ENCODE data around the gene CCHCR1.
A peak's percentile ranks its signal among the peaks of the same experiment; 100 is the strongest.

Gene CCHCR1

DNA sequence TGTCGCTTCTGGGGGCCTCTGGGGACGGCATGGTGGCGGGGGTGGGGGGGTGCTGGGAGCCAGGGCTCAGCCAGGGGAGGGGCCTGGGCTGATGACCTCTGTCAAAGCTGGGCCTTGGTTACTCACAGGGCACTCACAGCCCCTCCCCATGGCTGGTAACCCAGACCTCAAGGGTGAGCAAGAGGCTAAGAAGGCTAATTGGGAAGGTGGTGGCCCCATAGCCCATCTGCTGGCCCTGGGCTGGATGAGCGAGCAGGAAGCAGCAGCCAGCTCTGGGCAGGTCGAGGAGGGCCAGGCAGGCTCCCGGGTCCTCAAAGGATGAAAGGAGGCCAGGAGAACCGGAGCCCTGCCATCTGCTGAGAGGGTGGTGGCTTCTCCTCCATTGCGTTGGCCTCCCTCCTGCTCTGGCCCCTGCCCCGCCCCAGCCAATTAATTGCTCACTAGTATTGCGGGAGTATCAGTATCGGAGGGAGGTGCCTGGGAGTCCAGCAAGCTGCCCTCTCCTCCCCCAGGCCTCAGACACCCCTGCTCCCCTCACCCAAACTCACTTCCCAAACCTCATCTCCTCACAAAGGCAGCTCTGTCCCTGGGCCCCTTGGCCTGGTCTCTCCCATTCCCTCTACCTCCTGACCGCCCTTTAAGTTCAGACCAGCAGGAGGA lies 36.3 kb downstream of the CCHCR1 start:
- Histone ChIP-seq H3K4me1 (ENCODE audit: control insufficient read depth in 5 of 5, insufficient read depth in 5 of 5, low read length in 5 of 5) (peaks cover 4 to 58% (median 28%) of the 10 kb centered on the region in 5 donors), H3K9ac (ENCODE audit: low read length in 5 of 5) (peak overlapping the region in 1 of 5 donors; percentile 11), H3K27me3 (ENCODE audit: control insufficient read depth in 5 of 5, insufficient read depth in 4 of 5, low read length in 5 of 5) (peaks cover 0 to 7% (median under 1%) of the 10 kb centered on the region in 5 donors), H3K27ac (ENCODE audit: low read depth, low read length) (no peak overlapping the region), H3K4me3 (ENCODE audit: low read depth in 1 of 5, low read length in 5 of 5) (no peak overlapping the region), H3K36me3 (ENCODE audit: control insufficient read depth in 5 of 5, insufficient read depth in 5 of 5, low read length in 5 of 5) (no peaks in the 10 kb centered on the region), H3K9me3 (ENCODE audit: control insufficient read depth in 5 of 5, low read length in 5 of 5) (no peaks in the 10 kb centered on the region)

DNA sequence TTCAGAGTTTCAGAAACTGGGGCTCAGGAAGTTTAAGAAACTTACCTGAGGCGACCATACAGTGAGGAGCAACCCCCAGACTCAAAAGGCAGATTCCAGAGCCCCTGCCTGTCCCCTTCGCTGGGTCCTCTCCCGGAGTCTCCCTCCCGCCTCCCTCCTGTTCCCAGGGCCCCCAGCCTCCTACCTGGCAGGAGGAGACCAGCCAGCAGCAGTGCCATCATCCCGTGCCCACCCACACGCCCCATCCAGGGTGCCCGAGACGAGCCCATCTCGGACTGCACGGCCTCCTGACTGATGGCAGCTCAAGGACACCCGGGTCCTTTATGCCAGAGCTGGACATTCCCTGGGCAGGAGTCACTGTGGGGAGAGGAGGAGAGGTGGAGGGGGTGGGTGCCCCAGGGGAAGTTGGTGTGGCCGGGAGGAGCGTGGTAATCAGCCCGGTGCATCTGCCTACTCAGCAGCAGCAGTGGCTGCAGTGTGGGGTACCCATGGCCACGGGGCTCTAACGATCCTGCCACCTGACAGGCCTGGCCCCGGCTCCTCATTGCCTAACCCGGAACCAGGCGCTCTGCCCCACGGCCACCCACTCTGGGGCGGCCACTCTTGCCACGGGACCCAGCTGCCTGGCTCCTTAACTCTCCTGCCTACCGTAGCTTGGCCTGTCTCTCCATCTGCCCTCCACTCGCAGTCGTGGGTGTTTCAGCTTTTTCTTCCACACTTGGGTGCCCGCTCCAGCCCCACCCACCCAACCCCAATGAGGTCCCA lies 37.3 kb downstream of the CCHCR1 start, which contains the start of gene CDSN:
Gene CDSN, minus strand, starts transcription at position 296 of the 765 bp plus-strand sequence. Its CDS starts 27 bp downstream, at position 269.
- Histone ChIP-seq H3K27ac (ENCODE audit: low read depth, low read length) (no peak within 1 kb of the TSS), H3K9me3 (ENCODE audit: control insufficient read depth in 5 of 5, low read length in 5 of 5) (no peaks in the 10 kb centered on the region), H3K4me3 (ENCODE audit: low read depth in 1 of 5, low read length in 5 of 5) (no peak within 1 kb of the TSS), H3K36me3 (ENCODE audit: control insufficient read depth in 5 of 5, insufficient read depth in 5 of 5, low read length in 5 of 5) (no peaks in the 10 kb centered on the region), H3K4me1 (ENCODE audit: control insufficient read depth in 5 of 5, insufficient read depth in 5 of 5, low read length in 5 of 5) (peaks cover 4 to 54% (median 31%) of the 10 kb centered on the region in 5 donors), H3K9ac (ENCODE audit: low read length in 5 of 5) (no peak within 1 kb of the TSS), H3K27me3 (ENCODE audit: control insufficient read depth in 5 of 5, insufficient read depth in 4 of 5, low read length in 5 of 5) (peaks cover 0 to 9% (median 5%) of the 10 kb centered on the region in 5 donors)

DNA sequence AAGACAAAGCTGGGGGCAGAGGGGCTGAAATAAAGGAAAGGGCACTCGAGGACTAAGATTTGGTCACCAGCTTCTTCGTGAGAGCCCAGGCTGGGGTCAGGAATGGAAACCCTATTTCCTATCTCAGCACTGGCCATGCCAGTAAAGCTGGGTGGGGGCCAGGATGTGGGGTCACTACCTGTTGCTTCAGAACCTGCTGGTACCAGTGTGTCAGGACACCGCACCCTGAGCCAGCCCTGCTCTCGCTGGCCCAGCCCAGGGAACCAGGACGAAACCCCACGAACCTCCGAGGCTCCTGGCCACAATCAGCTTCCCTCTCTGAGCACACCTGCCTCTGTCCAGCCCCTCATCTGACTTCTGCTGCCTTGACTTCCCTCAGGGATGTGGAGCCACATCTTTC lies 39.4 kb downstream of the CCHCR1 start:
- no peaks in the 10 kb centered on the region for H3K36me3 ChIP-seq (ENCODE audit: control insufficient read depth in 5 of 5, insufficient read depth in 5 of 5, low read length in 5 of 5)
- H3K9me3 ChIP-seq (ENCODE audit: control insufficient read depth in 5 of 5, low read length in 5 of 5), result no peaks in the 10 kb centered on the region
- peaks cover 0 to 16% (median 5%) of the 10 kb centered on the region in 5 donors for H3K27me3 ChIP-seq (ENCODE audit: control insufficient read depth in 5 of 5, insufficient read depth in 4 of 5, low read length in 5 of 5)
- no peak overlapping the region for H3K9ac ChIP-seq (ENCODE audit: low read length in 5 of 5)
- H3K27ac ChIP-seq (ENCODE audit: low read depth, low read length), result no peak overlapping the region
- H3K4me3 ChIP-seq (ENCODE audit: low read depth in 1 of 5, low read length in 5 of 5), result no peak overlapping the region
- H3K4me1 ChIP-seq (ENCODE audit: control insufficient read depth in 5 of 5, insufficient read depth in 5 of 5, low read length in 5 of 5), result peaks cover 8 to 59% (median 41%) of the 10 kb centered on the region in 5 donors

DNA sequence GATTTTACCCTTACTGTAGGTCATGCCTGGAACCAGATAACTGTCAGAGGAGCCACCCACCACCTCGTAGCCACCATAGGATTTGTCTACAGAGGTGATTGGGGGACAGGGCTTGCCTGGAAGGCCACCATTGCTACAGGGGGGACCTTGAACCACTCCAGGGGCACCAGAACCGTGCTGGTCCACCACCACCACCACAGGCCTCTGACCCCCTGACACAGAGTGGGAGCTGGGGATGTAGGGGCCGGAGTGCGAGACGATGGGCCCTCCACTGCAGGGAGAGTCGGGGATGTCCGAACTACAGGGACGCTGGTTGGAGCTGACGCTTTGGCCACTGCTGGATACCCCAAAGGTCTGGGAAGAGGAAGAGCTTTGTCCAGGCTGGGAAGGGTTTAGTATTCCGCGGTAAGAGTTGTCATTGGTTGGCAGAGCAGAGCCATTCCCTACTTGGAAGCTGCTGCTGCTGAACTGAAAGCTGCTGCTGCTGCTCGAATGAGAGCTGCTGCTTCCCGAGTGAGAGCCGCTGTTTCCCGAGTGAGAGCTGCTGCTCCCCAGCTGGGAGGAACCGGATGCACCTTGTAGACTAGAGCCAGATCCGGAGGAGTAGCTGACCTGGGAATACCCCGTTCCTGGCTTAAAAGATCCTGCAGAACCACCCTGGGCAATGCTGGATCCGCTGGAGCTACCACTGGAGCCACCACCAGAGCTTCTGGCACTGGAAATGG lies 40.8 kb downstream of the CCHCR1 start:
- H3K4me3 ChIP-seq (ENCODE audit: low read depth in 1 of 5, low read length in 5 of 5), result peak overlapping the region in 4 of 5 donors; percentile 36 to 69 (median 58)
- no peaks in the 10 kb centered on the region for H3K9me3 ChIP-seq (ENCODE audit: control insufficient read depth in 5 of 5, low read length in 5 of 5)
- H3K36me3 ChIP-seq (ENCODE audit: control insufficient read depth in 5 of 5, insufficient read depth in 5 of 5, low read length in 5 of 5), result no peaks in the 10 kb centered on the region
- H3K4me1 ChIP-seq (ENCODE audit: control insufficient read depth in 5 of 5, insufficient read depth in 5 of 5, low read length in 5 of 5), result peaks cover 5 to 49% (median 35%) of the 10 kb centered on the region in 5 donors
- H3K9ac ChIP-seq (ENCODE audit: low read length in 5 of 5), result peak overlapping the region in 3 of 5 donors; percentile 13 to 46 (median 26)
- H3K27me3 ChIP-seq (ENCODE audit: control insufficient read depth in 5 of 5, insufficient read depth in 4 of 5, low read length in 5 of 5), result peaks cover 0 to 16% (median 5%) of the 10 kb centered on the region in 5 donors
- H3K27ac ChIP-seq (ENCODE audit: low read depth, low read length), result no peak overlapping the region

DNA sequence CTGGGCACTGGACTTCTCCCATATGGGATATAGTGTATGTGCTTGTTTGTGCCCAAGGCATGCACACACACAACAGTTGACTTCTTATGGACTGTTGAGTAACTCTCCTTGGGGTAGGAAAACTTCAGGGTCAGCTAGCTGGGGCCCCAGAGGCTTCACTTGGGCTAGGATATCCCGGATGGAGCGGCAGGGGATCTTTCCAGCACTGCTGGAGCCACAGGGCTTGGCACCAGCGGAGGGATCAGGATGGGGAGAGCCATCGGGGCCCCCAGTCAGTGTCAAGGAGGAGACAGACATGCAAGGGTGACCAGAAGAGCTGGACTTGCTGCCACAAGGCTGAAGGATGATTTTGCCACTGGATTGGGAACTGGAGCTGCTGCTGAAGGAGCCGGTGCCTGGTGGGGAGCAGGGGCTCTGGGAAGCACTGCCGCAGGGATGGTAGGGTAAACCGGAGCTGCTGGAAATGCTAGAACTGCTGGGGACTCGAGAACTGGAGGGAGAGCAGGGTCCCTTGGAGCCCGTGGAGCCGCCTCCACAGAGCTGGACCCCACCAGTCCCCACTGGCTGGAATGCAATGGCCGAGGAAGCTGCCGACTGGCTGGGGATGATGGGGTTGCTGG lies 41.6 kb downstream of the CCHCR1 start:
- Histone ChIP-seq H3K27me3 (ENCODE audit: control insufficient read depth in 5 of 5, insufficient read depth in 4 of 5, low read length in 5 of 5) (peaks cover 0 to 16% (median 5%) of the 10 kb centered on the region in 5 donors), H3K4me1 (ENCODE audit: control insufficient read depth in 5 of 5, insufficient read depth in 5 of 5, low read length in 5 of 5) (peaks cover 5 to 49% (median 35%) of the 10 kb centered on the region in 5 donors), H3K36me3 (ENCODE audit: control insufficient read depth in 5 of 5, insufficient read depth in 5 of 5, low read length in 5 of 5) (no peaks in the 10 kb centered on the region), H3K4me3 (ENCODE audit: low read depth in 1 of 5, low read length in 5 of 5) (no peak overlapping the region), H3K9me3 (ENCODE audit: control insufficient read depth in 5 of 5, low read length in 5 of 5) (no peaks in the 10 kb centered on the region), H3K27ac (ENCODE audit: low read depth, low read length) (no peak overlapping the region), H3K9ac (ENCODE audit: low read length in 5 of 5) (no peak overlapping the region)

GRCh38 chr6:31114970-31115849 lies 42.4 kb downstream of the CCHCR1 start:
- Histone ChIP-seq H3K36me3 (ENCODE audit: control insufficient read depth in 5 of 5, insufficient read depth in 5 of 5, low read length in 5 of 5) (no peaks in the 10 kb centered on the region), H3K9me3 (ENCODE audit: control insufficient read depth in 5 of 5, low read length in 5 of 5) (no peaks in the 10 kb centered on the region), H3K4me3 (ENCODE audit: low read depth in 1 of 5, low read length in 5 of 5) (peak overlapping the region in 3 of 5 donors; percentile 24 to 49 (median 36)), H3K9ac (ENCODE audit: low read length in 5 of 5) (no peak overlapping the region), H3K27ac (ENCODE audit: low read depth, low read length) (peak overlapping the region; percentile 17), H3K4me1 (ENCODE audit: control insufficient read depth in 5 of 5, insufficient read depth in 5 of 5, low read length in 5 of 5) (peaks cover 5 to 49% (median 35%) of the 10 kb centered on the region in 5 donors), H3K27me3 (ENCODE audit: control insufficient read depth in 5 of 5, insufficient read depth in 4 of 5, low read length in 5 of 5) (peaks cover 0 to 18% (median 5%) of the 10 kb centered on the region in 5 donors)

- peaks cover 5 to 49% (median 35%) of the 10 kb centered on the region in 5 donors for H3K4me1 ChIP-seq (ENCODE audit: control insufficient read depth in 5 of 5, insufficient read depth in 5 of 5, low read length in 5 of 5)
- peak within 1 kb of the TSS; percentile 41 for H3K27ac ChIP-seq (ENCODE audit: low read depth, low read length)
- no peak within 1 kb of the TSS for H3K9ac ChIP-seq (ENCODE audit: low read length in 5 of 5)
- H3K4me3 ChIP-seq (ENCODE audit: low read depth in 1 of 5, low read length in 5 of 5), result peak within 1 kb of the TSS in 3 of 5 donors; percentile 24 to 49 (median 36)
- no peaks in the 10 kb centered on the region for H3K9me3 ChIP-seq (ENCODE audit: control insufficient read depth in 5 of 5, low read length in 5 of 5)
- H3K27me3 ChIP-seq (ENCODE audit: control insufficient read depth in 5 of 5, insufficient read depth in 4 of 5, low read length in 5 of 5), result peaks cover 0 to 22% (median 11%) of the 10 kb centered on the region in 5 donors
- H3K36me3 ChIP-seq (ENCODE audit: control insufficient read depth in 5 of 5, insufficient read depth in 5 of 5, low read length in 5 of 5), result no peaks in the 10 kb centered on the region
Observed at GRCh38 chr6:31114541-31114878, 43.1 kb downstream of the CCHCR1 start, which contains the start of gene PSORS1C1. TSS of gene PSORS1C1 (plus strand) at chr6:31114800. CDS start at chr6:31129633, 14,833 bp downstream.

DNA sequence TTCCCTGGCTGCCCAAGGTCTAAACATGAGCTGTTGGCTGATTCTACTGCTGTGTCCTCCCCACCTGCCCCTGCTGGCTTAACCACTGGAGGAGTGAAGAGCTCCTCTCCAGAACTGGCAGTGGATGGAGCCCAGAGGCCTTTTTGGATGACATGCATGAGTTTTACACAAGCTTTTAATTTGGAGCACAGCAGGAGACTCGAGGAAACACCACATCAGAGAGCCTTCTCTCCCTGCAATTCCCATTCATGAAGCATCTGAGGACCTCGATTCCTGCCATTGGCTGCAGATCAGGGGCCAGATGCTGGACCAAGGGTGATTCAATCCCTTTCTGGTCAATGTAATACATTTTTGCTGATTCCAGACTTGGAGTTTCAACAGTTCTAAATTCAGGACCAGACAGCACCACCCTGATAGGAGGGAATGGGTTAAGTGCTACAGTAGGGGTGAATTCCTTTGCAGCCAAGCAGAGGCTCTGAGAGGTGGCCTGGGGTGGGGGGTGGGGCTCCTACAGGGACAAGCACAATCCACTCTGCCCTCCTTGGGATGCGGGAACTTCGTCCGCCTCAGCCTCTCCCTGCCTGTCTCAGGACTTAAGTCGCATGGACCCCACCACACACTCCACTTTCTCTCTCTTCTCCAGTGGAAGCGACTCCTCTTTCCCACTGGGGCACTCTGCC lies 43.6 kb downstream of the CCHCR1 start:
- Histone ChIP-seq H3K4me3 (ENCODE audit: low read depth in 1 of 5, low read length in 5 of 5) (peak overlapping the region in 2 of 5 donors; percentile 36 to 49), H3K36me3 (ENCODE audit: control insufficient read depth in 5 of 5, insufficient read depth in 5 of 5, low read length in 5 of 5) (no peaks in the 10 kb centered on the region), H3K27ac (ENCODE audit: low read depth, low read length) (peak overlapping the region; percentile 41)

More for the DNA sequence above, 43.6 kb downstream of the CCHCR1 start:
- Histone ChIP-seq H3K9ac (ENCODE audit: low read length in 5 of 5) (no peak overlapping the region), H3K27me3 (ENCODE audit: control insufficient read depth in 5 of 5, insufficient read depth in 4 of 5, low read length in 5 of 5) (peaks cover 0 to 22% (median 11%) of the 10 kb centered on the region in 5 donors), H3K9me3 (ENCODE audit: control insufficient read depth in 5 of 5, low read length in 5 of 5) (no peaks in the 10 kb centered on the region), H3K4me1 (ENCODE audit: control insufficient read depth in 5 of 5, insufficient read depth in 5 of 5, low read length in 5 of 5) (peaks cover 5 to 49% (median 35%) of the 10 kb centered on the region in 5 donors)
